NCI-H2196 (cell line): ENCODE data around the gene CAPN5.
"Not testable (repeated sequence)": the region's sequence is repeated elsewhere in the genome, so short reads cannot be mapped to it uniquely, and the experiment has no call there.

ENCODE experiments used
- DNase-seq: peaks from one replicate; lab custom pipeline; 2025; ENCODE audit not compliant: unreplicated experiment; lab: John Stamatoyannopoulos, UW

The CAPN5 gene

DNA sequence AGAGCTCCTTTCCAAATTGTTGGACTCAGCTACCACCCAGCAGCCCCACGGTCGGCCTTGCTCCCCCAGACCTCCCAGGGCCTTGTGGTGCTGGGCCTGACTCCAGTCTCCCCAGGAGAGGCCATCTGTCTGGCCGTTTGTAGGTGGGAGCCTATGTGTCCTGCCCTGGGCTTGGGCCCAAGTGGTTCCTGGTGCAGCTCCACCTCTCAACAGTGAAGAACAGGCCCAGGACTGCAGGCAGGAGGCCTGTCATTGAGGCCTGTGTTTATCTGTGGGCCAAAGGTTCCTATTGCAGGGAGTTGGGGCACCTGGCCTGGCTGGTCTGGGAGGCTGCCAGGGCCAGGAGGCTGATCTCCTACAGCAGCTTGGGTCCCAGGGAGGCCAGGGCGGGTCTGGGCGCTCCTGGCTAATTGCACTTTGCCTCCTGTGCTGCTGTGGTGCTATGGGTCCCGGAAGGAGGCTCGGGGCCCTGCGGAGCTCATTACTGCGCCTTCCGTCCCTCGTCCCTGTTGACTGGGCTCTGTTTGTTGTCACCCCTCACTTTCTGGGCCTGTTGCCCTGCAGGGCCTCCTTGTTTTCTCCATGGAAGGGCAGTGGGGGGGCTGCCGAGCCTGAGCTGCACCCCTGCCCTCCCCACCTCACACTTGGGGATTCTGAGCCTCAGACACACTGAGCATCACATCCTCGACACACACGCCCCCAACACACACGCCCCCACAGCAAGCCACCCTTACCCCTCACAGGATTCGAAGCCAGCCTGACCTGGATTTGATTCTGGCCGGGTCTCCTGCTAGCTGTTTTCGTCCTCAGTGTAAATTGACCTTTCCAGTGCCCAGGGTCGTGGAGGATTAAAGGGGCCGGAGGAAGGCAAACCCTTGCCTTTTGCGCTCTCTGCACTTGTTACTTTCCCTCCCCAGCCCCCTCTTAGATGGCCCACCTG is 29.1 kb downstream of the CAPN5 start:
- no peak for DNase-seq

DNA sequence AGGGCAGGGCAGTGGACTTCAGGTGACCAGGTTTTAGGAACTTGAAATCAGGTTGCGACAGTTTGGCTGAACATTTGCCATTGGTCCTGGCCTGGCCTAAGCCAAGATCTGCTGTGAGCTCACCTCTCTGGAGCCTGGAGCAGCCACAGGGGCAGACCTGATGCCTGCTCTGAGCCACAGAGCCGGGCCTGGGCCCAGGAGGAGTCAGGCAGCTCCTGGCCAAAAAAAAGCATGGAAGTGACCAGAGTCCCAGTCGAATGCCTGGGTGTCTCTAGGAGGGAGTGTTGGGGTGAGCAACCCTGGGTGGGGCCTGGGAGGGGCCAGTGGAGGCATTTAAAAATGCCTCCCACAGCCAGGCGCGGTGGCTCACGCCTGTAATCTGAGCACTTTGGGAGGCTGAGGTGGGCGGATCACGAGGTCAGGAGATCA is 29.8 kb downstream of the CAPN5 start:
- no peak for DNase-seq

DNA sequence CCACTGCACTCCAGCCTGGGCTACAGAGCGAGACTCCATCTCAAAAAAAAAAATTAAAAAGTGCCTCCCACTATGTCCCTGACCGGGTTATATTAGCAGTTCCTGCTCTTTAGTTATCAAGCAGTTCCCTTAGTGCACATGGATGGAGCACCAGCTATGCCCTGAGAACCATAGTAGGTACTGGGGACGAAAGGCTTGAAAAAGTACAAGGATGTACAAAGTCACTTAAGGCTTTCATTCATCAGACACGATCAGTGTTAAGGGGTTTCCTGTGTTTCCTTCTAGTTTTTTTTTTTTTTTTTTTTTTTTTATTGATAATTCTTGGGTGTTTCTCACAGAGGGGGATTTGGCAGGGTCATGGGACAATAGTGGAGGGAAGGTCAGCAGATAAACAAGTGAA is 30.4 kb downstream of the CAPN5 start:
- not testable (repeated sequence) for DNase-seq

DNA sequence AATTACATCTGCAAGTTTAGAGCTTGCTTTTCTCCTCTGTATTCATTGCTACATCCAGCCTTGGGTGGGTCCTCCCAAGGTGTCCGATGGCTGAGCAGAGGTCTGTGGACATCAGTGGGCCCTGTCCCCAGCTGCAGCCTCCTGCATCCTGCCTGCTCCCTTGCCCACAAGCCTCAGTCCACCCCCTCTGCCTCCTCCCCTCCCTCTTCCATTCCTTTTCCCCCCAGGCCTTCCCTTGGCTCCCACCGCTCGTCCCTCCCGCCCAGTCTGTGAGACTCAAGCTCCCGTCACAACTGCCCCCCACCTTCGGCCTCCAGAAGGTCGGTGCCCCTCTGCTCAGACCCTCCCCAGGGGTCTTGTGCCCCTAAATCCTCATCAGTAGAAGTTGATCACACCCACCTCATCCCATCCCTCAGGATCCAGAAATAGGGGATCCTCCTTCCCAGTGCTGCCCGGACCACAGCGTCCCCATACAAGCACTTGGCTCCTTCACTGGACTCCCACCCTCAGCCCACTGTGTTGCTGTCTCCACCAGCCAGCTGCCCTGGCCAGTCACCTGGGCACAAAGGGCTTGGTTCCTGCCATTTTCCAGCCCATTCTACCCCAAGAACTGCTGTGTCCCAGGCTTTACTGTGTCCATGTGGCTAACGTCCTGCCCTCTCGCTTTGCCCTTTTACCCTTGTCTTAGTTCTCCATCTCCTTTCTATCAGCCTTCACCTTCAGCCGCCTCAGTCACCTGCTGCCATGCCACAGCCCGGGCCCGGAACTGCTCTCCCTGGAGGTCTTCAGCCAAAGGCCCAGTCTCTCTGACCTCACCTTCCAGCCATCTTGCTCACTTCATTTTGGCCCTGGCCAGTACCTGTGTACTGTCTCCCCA is 33.6 kb downstream of the CAPN5 start:
- no peak for DNase-seq

DNA sequence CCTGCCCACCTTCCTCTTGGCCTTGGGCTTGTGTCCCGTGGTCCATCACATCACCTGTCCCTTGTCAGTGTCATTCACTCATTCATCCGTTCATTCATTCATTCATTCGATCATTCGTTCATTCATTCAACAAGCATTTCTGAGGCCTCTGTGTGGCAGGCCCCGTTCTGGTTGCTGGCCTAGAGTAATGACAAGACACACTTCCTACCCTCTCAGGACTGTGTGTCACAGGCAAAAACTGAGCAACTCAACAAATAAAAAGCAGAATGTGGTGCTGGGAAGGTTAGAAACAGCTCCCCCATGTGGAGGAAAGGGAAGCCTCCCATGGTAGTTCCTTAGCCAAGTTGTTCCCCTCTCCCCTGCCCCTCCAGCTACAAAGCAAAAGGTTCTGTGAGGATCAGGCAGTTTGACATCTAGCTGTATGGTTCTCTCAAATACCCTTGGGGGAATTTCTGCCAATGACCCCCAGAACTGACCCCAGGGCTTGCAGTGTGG is 34.3 kb downstream of the CAPN5 start:
- no peak for DNase-seq

DNA sequence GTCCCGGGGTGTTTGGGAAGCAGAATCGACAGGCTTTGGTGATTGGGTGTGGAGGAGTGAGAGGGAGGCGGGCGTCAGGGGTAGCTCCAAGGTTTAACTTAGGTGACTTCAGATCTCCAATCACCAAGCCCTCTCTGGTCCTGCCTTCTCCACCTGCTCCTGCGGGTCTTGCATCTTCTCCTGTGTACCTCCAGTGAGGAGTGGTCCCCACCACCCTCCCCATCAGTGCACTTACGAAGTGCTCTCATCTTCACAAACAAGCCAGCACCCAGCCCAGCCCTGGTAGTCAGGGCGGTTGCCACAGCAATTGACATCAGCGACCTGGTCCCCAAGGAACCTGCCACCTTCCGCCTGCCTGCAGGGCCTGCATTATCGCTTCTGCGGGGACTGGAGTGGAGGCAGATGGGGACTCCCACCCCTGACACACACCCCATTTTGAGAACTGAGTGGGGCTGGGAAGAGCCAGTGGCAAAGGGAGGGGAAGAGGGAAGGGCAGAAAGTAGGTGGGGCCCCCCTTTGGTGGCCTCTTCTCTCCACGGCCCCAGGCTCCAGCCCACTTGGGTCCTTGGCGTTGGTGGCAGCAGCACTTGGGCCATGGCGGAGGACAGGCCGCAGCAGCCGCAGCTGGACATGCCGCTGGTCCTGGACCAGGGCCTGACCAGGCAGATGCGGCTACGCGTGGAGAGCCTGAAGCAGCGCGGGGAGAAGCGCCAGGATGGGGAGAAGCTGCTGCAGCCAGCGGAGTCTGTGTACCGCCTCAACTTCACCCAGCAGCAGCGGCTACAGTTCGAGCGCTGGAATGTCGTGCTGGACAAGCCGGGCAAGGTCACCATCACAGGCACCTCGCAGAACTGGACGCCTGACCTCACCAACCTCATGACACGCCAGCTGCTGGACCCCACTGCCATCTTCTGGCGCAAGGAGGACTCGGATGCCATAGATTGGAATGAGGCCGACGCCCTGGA is 35.8 kb downstream of the CAPN5 start, which contains the start of gene OMP:
TSS of gene OMP (plus strand) at position 595 of the 965 bp plus-strand sequence. CDS start at position 595, 0 bp downstream.
- DNase-seq = no peak

DNA sequence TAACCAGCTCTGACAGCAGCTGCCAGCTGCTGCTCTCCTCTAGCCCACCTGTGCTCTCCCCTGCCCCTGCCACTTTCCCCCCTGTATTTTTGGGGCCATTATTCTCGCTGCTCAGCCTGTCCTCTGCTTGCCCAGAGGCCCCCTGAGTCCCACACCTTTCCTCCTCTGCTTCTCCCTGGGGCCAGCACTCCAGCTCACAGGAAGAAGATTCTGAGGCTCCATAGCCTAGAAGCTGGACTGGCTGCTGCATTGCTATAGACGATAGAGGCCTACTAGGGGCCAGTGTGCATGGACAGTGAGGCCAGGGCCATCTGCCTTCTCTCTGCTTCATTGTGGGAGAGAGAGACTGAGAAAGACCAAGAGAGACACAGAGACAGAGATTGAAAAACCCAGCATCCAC is 36.5 kb downstream of the CAPN5 start:
- DNase-seq = no peak

DNA sequence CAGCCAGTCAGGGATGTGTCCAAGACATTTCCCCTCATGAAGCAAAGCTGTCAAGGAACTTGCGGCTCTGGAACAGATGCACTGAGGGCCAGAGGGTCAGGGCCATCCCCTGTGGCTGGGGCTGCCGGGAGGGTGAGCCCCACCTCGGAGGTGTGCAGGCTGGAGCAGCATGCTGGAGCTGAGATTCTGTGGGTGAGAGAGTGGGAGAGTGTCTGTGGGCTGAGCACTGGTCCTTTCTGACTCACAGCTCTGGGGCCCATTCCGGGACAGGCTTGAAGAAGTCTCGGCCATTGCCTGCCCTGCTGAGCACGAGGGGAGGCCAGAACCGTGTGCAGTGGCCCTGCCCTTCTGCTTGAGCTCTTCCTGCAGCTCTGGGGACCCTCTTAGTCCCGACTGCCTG is 38.0 kb downstream of the CAPN5 start:
- no peak for DNase-seq

DNA sequence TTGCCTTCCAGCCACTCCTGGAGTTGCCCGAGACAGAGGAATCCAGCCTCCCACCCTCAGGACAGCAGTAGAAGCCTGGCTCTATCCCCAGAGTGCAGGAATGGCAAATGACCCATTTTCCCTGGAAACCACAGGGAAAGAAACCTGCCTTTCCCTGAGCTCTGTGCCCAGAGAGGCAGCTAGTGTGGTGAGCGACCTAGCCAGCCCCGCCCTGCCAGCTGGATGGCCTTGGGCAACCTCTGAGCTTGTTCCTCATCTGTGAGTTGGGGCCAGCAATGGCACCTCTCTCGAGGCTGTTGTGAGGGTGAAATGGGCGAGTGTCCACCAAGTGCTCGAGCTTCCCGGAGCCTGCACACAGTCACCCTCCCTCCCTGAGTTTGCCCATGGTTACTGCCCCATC is 39.5 kb downstream of the CAPN5 start:
- no peak for DNase-seq

DNA sequence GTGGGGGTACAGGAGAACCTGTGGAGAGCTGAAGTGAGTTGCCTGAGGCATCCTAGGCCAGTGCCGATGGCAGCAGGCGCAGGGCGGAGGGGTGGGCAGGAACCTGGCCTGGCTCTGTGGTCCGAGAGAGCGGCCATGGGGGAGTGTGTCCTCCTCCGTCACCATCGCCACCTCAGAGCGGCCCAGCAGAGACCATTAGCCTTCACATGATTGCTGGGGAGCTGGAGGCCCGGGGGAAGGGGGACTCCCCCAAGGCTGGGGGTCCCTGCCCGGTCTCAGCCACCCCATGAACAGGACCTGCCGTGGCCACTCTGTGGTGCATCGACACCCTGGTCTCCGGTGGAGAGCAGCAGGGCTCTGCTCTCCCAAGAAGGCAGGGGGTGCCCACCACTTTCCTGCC is 40.0 kb downstream of the CAPN5 start:
- no peak for DNase-seq

DNA sequence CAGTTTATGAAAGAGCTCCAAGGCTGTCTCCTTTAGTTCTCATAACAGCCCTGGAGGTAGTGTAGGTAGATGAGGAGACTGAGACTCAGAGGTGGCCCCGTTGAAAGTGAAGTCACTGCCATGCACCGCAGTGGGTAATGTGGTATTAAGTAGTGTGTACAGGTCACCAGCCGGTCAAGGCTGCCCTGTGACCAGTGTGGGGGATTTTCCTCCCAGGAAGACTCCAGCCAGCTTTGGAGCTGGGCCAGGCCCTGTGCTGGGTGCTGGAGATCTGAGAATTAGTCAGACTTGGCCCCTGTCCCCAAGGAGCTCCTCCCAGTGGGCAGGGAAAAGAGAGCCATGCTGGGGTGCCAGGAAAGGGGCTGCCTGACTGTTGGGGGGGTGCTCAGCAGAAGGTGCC is 41.2 kb downstream of the CAPN5 start:
- DNase-seq = peak; percentile 64

DNA sequence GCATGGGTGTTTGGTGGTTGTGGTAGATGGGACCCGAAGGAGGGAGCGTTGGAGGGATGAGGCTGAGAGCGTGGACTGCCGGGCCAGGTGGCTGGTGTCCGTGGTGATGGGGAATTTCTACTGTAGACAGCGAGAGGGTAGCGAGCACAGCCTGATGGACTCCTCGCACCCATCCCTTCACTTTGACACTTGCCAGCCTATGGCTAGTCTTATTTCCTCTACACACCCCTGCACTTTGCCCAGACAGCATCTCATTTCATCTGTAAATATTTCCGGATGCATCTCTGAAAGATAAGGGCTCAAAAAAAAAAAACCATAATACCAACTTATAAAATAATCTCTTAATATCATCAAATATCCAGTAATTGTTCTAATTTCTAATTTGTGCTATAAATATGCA is 41.7 kb downstream of the CAPN5 start:
- no peak for DNase-seq

DNA sequence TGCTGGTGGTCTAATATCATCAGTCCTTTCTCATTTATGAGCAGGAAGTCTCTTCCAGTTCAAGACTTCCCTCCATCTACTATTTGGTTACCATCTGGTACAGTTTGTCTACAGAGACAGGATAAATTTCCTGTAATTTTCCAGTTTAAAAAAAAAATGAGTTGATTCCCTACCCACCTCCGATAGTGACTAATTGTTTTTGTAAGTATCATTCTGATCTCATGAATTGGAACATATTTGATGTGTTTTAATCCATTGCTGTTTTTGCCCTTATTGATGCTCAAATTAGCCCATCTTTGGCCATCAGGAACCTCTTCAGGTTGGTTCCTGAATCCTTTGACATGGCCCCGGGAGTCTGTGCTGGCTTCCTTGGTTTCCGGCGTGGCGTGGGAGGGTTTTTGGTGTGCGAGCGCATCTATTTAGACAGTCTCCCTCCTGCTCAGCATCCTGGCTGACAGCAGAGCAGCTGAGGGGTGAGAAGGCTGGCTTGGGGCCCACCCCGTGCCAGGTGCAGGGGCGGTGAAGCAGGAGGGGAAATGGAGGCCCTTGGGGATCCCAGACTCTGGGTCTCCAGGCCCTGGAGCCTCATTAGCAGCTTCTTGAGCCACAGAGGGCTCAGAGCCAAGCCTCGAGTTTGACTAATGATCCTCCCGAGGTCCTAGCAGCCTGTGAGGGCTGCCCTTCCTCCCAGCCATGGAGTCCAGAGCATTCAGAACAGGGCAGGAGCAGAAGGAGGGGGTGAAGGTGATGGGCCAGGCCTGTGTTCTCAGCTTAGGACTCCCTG is 42.7 kb downstream of the CAPN5 start:
- no peak for DNase-seq

DNA sequence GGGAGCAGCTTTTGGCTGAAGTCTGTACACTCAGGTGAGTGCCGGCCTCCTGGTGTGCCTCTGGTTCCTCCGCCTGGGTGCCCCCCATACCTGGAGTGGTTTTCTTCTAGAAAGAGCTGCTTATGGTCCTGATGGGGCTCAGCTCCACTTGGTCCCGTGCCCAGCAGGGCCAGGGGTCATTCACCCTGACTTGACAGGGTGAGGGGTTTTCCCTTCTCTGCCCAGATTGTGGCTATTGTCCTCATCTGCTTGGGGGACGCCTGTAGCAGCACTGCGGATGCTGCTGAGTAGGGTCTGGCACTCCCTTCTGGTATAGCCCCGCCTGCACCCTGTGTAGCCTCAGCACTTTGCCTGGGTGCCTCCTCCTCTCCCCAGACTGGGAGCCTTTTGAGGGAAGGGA is 44.1 kb downstream of the CAPN5 start:
- no peak for DNase-seq

DNA sequence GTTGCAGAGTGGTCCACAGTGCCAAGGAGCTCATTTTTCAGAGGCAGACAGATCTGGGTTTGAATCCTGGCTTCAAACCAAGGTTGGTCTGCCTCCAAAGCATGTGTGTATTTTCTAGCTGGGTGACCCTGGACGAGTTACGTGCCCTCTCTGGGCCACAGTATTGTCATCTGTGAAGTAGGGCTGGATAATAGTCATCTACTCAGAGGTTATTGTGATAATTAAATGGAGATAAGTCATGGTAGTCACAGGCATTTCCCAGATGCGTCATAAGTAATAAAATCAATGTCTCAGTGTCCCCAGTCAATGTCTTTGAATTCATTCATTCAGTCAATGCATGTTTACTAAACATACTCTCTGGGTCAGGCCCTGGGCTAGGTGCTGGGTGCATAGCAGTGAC is 44.5 kb downstream of the CAPN5 start:
- no peak for DNase-seq

DNA sequence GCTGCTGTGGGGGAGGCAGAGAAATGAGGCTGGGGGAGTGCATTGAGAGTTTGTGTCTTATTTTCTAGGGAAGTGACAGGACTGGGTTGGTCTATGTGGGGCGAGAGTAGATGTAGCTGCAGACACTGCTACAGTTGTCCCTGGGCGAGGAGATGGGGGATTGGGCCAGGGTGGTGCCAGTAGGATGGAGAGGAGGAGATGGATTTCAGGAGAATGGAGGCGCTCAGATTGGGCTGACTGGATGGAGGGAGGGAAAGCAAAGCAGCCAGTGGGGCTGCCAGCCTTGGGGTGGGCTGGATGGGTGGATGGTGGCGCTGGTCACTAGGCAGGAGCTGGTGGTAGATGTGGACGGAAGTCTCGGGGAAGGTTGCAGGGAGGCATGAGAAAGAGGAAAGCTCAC is 45.2 kb downstream of the CAPN5 start:
- DNase-seq = no peak

DNA sequence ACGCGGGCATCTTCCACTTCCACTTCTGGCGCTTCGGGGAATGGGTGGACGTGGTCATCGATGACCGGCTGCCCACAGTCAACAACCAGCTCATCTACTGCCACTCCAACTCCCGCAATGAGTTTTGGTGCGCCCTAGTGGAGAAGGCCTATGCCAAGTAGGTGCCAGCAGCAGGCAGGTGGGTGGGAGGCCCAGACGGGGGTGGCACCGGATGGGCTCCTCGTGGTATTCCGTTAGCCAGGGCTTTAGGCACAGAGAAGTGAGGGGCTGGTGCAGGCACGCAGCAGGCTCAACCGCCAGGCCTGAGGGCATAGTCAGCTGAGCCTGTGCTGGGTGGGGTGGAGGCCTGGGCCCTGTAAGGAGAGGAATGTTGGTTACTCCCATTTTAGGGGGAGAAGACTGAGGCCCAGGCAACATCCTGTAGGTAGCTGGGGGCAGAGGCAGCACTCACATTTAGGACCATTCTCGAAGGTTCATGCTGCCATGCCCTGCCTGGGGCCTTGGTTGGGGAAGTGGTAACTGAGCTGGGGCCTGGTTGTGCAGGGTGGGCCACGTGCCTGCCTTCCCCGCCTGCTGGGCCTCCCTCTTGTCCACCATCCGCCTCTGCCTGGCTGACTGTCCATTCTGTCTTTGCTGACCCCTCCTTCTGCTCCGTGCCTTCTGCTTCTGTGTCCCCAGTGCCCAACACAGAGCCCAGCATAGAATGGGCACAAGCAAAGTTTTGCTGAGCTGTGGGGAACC is 46.0 kb downstream of the CAPN5 start:
- no peak for DNase-seq

DNA sequence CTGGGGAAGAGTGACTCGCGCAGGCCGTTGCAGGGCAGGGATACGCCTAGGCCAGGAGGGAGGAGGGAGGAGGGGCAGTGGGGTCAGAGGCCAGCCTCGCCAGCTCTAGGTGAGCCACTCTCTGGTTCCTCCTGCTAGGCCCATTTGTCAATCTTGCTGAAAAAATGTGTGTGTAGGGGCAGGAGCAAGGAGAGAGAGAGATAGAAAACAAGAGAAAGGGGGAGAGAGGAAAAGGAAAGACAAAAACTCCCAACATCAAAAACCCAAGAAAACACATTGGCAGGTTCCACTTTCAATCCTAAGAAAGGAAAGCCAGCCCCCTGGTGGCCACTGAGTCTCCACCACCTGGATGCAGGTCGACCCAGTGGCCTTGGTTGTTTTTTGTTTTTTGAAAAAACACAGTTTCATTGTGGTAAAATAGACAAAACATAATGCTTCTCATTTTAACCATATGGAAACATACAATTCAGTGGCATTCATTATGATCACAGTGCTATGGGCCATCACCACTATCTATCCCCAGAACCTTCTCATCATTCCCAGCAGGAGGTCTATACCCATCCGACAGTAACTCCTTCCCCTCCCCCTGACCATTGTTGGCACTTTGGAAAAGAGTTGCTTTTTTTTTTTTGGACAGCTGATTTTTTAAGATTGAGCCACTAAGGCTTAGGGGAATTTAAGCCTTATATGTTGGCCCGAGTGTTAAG is 46.8 kb downstream of the CAPN5 start:
- DNase-seq = peak; percentile 49
